ENCODE measurements around the gene PMEPA1.

Gene PMEPA1

DNA sequence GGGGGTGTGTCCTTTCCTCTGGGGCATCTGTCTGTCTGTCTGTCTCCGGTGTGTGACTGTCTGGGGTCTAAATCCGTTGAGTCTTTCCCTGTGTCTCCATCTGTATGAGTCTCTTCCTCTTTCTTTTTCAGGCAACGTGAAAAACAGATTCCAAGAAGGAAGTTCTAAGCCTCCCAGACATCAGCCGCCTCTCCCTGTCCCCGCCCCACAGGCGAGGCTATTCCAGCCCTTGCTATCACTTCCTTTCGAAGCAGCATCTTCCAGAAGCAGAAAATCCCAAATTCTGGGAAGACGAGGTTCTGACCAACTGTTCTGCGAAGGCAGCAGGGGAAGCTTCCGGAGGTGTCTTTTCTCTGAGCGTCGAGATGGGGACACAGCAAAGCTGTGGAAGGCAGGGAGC is 34.0 kb downstream of the PMEPA1 start:
- 0 out of 2 replicates have a peak overlapping the region, but pooled peaks have one; percentile 32 for H3K27ac ChIP-seq

DNA sequence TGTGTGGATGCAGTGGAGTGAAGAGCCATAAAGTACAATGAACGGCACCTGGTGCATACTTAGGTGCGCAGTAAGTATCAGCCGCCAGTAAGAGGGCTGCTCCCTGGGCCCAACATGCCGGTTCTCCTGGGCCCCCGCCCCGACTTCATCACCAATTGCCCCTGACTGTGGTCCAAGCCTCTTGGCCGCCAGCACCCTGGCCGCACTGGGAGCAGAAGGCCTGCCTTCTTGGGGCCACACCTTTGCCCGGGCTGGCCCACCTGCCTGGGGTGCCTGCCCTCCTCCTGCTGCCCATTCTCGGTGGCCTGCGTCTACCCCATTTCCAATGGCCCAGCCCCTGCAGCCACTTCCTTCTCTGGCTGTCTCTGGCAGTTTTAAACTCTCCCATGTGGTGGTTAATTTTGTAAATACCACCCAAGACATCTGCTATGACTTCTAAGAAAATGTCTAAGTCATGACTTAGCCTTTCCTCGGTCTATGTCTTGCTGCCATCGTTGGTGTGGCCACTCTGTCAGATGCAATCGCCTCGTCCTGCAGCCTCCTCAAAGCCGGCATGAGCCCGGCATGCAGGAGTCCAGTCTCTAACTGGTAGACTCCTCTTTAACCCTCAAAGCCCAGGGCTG is 36.8 kb downstream of the PMEPA1 start:
- TF ChIP-seq Cebpa-rat (IDR thresholded peaks at IDR 0.05), result no peak

More for the DNA sequence above, 34.0 kb downstream of the PMEPA1 start:
- peak overlapping the region; percentile 81 for H3K4me2 ChIP-seq
- peaks cover 100% of the 10 kb centered on the region for H3K4me1 ChIP-seq
- no peak overlapping the region for H3K9ac ChIP-seq
- H3K4me3 ChIP-seq, result no peak overlapping the region
- TF ChIP-seq Cebpa-rat (IDR thresholded peaks at IDR 0.05), result no peak
- H3K9me3 ChIP-seq, result no peaks in the 10 kb centered on the region
- no peaks in the 10 kb centered on the region for H3K27me3 ChIP-seq
- H3K36me3 ChIP-seq, result peaks cover 6% of the 10 kb centered on the region
- H4K20me1 ChIP-seq, result peaks cover 92% of the 10 kb centered on the region

DNA sequence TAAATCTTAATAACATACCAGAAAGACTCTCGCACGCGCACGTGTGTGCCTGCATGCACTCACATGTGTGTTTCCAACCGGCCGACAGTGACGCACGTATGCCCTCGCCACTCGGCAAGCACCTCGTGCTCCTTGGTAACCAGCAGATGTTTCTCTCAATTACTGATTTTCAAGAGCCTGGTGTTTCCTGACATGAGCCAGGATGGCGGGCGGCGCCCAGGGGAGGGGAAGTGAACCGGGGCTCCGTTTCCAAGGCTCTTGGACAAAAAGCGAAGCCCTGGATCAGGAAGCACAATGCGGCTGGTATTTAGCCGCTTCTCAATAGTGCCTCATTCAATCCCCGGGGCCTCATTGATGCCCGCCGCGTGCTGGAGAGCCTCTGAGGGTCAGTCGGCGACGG is 37.7 kb downstream of the PMEPA1 start:
- no peak for TF ChIP-seq Cebpa-rat (IDR thresholded peaks at IDR 0.05)

More for the DNA sequence above, 36.8 kb downstream of the PMEPA1 start:
- Histone ChIP-seq H4K20me1 (peaks cover 89% of the 10 kb centered on the region), H3K4me2 (peak overlapping the region; percentile 97), H3K4me3 (peak overlapping the region; percentile 52; the same call in 1 of the 2 replicates), H3K9me3 (no peaks in the 10 kb centered on the region), H3K27ac (peak overlapping the region; percentile 90), H3K9ac (no peak overlapping the region), H3K27me3 (no peaks in the 10 kb centered on the region), H3K36me3 (peaks cover 6% of the 10 kb centered on the region), H3K4me1 (peaks cover 100% of the 10 kb centered on the region)

DNA sequence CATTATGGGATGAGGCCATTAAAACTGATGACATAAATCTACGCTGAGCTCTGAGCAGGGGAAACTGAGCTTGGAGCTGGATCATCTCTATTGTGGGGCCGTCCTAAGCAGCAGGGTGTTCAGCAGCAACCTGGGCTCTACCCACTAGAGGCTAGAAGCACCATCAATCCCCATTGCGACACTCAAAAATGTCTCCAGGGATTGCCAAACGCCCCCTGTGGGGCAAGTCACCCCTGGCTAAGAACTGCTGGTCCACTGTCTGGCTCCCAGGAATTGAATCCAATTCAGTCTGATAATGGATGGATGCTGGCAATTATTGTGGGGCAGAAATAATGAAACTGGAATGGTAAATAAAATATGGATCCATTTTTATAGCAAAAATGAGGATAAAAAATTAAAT is 38.2 kb downstream of the PMEPA1 start:
- no peak overlapping the region for H3K4me3 ChIP-seq
- peak overlapping the region; percentile 63 for H3K27ac ChIP-seq
- TF ChIP-seq Cebpa-rat (IDR thresholded peaks at IDR 0.05), result peak; percentile 46; the same call in 1 of the 2 replicates
- H3K27me3 ChIP-seq, result no peaks in the 10 kb centered on the region
- peaks cover 100% of the 10 kb centered on the region for H3K4me1 ChIP-seq
- peak overlapping the region; percentile 97 for H3K4me2 ChIP-seq
- no peak overlapping the region for H3K9ac ChIP-seq
- no peaks in the 10 kb centered on the region for H3K9me3 ChIP-seq
- peaks cover 87% of the 10 kb centered on the region for H4K20me1 ChIP-seq
- peaks cover 6% of the 10 kb centered on the region for H3K36me3 ChIP-seq

More for the DNA sequence above, 37.7 kb downstream of the PMEPA1 start:
- Histone ChIP-seq H3K9ac (peak overlapping the region; percentile 67), H3K36me3 (peaks cover 6% of the 10 kb centered on the region), H4K20me1 (peaks cover 87% of the 10 kb centered on the region), H3K4me2 (peak overlapping the region; percentile 97), H3K4me1 (peaks cover 100% of the 10 kb centered on the region), H3K4me3 (peak overlapping the region; percentile 52; the same call in 1 of the 2 replicates), H3K9me3 (no peaks in the 10 kb centered on the region), H3K27me3 (no peaks in the 10 kb centered on the region), H3K27ac (peak overlapping the region; percentile 90)

DNA sequence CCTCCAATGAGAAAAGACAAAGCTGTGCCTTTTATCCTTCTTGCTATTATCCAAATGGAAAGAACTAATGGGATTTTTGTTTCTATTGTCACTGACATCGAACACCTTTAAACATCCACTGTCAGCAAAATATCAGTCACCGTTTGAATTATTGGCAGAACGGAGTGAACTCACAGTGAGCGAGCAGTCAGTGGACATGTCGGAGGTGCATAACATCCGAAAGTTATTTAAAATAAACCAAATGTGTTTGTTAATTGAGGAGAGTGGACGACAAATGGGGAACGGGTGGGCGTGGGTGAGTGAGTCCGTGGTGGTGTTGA is 38.8 kb downstream of the PMEPA1 start:
- Histone ChIP-seq H3K27ac (no peak overlapping the region), H3K4me2 (peak overlapping the region; percentile 97), H3K4me1 (peaks cover 100% of the 10 kb centered on the region), H3K27me3 (no peaks in the 10 kb centered on the region), H3K9me3 (no peaks in the 10 kb centered on the region), H4K20me1 (peaks cover 87% of the 10 kb centered on the region), H3K4me3 (no peak overlapping the region), H3K9ac (no peak overlapping the region), H3K36me3 (peaks cover 6% of the 10 kb centered on the region)
- TF ChIP-seq Cebpa-rat (IDR thresholded peaks at IDR 0.05), result no peak

DNA sequence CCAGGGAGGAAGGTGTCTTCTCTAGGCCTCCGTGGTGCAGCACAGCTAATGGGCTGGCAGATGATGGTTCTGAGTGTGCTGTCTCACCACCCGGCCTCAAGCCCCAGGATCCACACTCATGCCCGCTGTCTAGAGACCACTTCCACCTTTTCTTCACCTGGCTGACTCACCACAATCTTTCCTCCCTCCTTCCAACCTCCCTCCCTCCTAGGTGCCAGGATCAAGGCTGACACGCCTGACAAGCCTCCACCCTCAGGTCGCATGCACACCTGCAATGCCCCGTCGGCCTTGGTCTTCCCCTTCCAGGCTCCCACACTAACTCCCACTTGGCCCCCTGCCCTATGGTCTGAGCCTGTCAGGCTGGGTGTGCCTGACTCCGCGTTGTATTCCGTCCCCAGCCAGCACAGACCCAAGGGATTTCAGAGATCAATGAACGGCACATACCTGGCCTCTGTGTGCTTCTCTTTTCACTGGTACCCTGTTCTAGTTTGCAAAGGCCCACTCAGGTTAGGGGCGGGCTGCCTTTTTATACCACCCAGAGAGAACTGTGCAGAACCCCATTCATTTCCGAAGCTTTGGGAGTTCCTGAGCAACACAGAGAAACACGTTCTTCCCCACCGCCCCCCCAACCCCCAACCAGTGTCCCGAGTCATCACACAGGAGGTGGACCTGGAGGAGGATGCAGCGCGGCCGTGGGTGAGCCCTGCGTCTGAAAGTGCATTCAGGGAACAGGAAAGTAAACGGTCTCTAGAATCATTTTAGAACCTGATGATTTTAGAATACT is 39.3 kb downstream of the PMEPA1 start:
- Histone ChIP-seq H3K27ac (peak overlapping the region; percentile 10; the same call in 1 of the 2 replicates), H3K36me3 (peaks cover 3% of the 10 kb centered on the region), H3K4me2 (peak overlapping the region; percentile 97), H3K4me3 (no peak overlapping the region), H3K9me3 (no peaks in the 10 kb centered on the region), H3K27me3 (no peaks in the 10 kb centered on the region), H4K20me1 (peaks cover 87% of the 10 kb centered on the region), H3K9ac (no peak overlapping the region), H3K4me1 (peaks cover 100% of the 10 kb centered on the region)
- no peak for TF ChIP-seq Cebpa-rat (IDR thresholded peaks at IDR 0.05)

DNA sequence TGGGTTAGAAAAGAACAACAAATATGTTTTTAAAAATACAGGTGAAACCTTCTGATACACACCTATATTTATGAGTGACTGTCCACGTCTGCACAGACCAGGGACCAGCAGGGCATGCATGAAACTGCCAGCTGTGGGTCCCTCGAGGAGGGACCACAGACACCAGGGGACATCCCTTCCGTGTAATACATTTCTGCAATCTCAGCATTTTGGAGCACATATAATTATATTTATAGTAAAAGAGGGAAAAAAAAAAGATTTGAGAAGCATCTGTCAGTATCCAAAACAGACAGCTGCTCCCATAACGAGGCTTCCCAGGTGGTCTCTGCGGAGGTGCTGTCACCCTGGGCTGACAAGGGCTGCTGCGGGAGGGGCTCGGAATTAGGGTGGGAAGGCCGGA is 40.2 kb downstream of the PMEPA1 start:
- peaks cover 5% of the 10 kb centered on the region; the same call in 1 of the 2 replicates for H3K36me3 ChIP-seq
- no peaks in the 10 kb centered on the region for H3K9me3 ChIP-seq
- H3K4me1 ChIP-seq, result peaks cover 100% of the 10 kb centered on the region
- H3K4me3 ChIP-seq, result no peak overlapping the region
- H3K4me2 ChIP-seq, result peak overlapping the region; percentile 86
- H4K20me1 ChIP-seq, result peaks cover 89% of the 10 kb centered on the region
- no peaks in the 10 kb centered on the region for H3K27me3 ChIP-seq
- no peak overlapping the region for H3K27ac ChIP-seq
- no peak overlapping the region for H3K9ac ChIP-seq
- no peak for TF ChIP-seq Cebpa-rat (IDR thresholded peaks at IDR 0.05)

DNA sequence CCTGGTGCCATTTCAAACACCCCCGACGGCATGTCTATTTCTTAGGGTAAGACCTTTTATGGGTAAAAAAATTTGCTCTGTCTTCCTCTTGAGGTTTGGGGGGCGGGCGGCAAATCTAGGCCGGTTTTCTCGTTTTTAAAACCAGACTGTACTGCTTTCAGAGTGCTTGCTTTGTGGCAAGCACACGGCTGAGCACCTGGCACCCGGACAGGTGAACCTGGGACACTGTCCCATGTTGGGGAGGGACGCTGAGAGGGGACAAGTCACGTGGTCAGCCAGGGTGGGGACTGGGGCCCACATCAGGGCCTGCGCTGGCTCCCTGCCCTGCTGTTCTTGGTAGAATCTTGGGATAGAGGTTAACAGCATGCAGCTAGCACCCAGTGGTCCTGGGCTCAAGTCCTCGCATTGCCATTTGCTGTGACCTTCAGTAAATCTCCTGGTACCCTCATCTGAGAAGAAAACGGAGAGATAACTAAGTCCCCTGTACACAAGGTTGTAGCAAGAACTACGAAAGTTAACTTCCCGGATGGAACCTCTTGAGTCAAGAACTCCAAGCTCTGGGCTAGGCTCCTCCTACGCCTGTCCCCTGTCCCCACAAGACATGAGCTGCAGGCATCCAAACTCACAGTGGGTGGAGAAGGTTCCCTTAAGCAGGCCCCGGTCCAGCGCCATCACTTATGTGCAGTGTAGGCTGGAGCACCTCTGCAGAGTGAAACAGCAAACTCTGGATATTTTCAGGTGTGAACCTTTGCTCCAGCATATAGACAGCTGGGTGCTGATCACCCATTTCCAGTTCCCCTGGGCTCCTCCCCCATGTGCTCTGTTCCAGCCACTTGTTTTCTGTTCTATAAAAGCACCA is 41.7 kb downstream of the PMEPA1 start:
- H3K36me3 ChIP-seq, result peaks cover 10% of the 10 kb centered on the region
- H3K9me3 ChIP-seq, result no peaks in the 10 kb centered on the region
- peaks cover 89% of the 10 kb centered on the region for H4K20me1 ChIP-seq
- no peak for TF ChIP-seq Cebpa-rat (IDR thresholded peaks at IDR 0.05)
- peak overlapping the region; percentile 86 for H3K4me2 ChIP-seq
- H3K4me1 ChIP-seq, result peaks cover 100% of the 10 kb centered on the region
- peak overlapping the region; percentile 25; the same call in 1 of the 2 replicates for H3K4me3 ChIP-seq
- no peaks in the 10 kb centered on the region for H3K27me3 ChIP-seq
- H3K27ac ChIP-seq, result peak overlapping the region; percentile 69
- peak overlapping the region; percentile 43; the same call in 1 of the 2 replicates for H3K9ac ChIP-seq

DNA sequence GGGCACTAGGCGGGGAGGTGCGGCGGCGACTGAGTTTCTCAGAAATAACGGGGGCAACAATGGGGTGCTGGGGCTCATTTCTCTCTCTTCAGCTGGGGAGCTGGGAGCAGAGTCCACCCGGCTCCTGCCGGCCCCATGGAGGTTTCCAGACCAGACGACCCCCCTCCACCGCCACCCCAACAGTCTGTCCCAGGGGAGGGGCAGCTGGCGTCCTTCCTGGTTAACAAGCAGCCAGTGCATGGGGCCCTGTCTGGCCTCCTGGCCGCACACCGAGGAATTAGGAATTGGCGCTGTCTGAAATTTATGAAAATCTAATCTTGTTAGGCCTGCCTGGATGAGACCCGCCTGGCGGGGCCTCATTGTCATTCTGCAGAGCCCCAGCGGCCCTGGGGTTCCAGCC is 42.4 kb downstream of the PMEPA1 start:
- TF ChIP-seq Cebpa-rat (IDR thresholded peaks at IDR 0.05), result no peak
- Histone ChIP-seq H3K9me3 (no peaks in the 10 kb centered on the region), H3K4me1 (peaks cover 100% of the 10 kb centered on the region), H3K9ac (peak overlapping the region; percentile 43; the same call in 1 of the 2 replicates), H4K20me1 (peaks cover 89% of the 10 kb centered on the region), H3K4me2 (peak overlapping the region; percentile 86), H3K27me3 (no peaks in the 10 kb centered on the region), H3K27ac (peak overlapping the region; percentile 69), H3K36me3 (peaks cover 10% of the 10 kb centered on the region), H3K4me3 (peak overlapping the region; percentile 25; the same call in 1 of the 2 replicates)

Data from BLaER1 (cell line).